Panc1 (cell line): ENCODE results near the gene PARS2. TPM values are rescaled to one million over a fixed set of nuclear protein-coding genes. Genes with fewer than 3 reads are reported as not detected.

ENCODE experiments used
- ATAC-seq: fragments of 200-7000 bp; cut with Tn5 transposase; 2 replicates; pipeline ENCODE4 v1.9.1; 2020; ENCODE audit warnings: mild to moderate bottlenecking, moderate library complexity
- BruUV-seq: library from RNA; stranded (reverse); fragments of 400-500 nt; replicated peaks from 2 replicates; lab custom pipeline; 2021; lab: Mats Ljungman, UMichigan
- CTCF ChIA-PET: fragments of 300-600 bp; sonication (Branson Sonifier 250); formaldehyde crosslinking; loops from one replicate; lab custom pipeline; 2022; ENCODE audit warnings: antibody characterized with exemption; lab: Charles Lee
- POLR2A ChIA-PET: fragments of 300-600 bp; sonication (Branson Sonifier 250); formaldehyde crosslinking; loops from one replicate; lab custom pipeline; 2022; ENCODE audit warnings: antibody characterized with exemption; lab: Charles Lee
- DNase-seq: peaks from one replicate; pipeline ENCODE4 v3.0.0-alpha.2; 2010; ENCODE audit warnings: low read depth, low spot score
- H3K27ac ChIP-seq: 2 replicates; pipeline ENCODE4 v1.5.1; 2011; ENCODE audit warnings: mild to moderate bottlenecking, low read length, inconsistent platforms
- H3K27me3 ChIP-seq: fragments of 200-500 bp; sonication (Bioruptor generic); 2 replicates; pipeline ENCODE4 v1.6.0; 2014; ENCODE audit warnings: low read length, inconsistent platforms; ENCODE audit not compliant: control insufficient read depth, insufficient read depth
- H3K36me3 ChIP-seq: fragments of 200-500 bp; sonication (Bioruptor generic); 2 replicates; pipeline ENCODE4 v1.5.1; 2014; ENCODE audit warnings: inconsistent platforms, mild to moderate bottlenecking, low read length, moderate library complexity; ENCODE audit not compliant: control insufficient read depth, insufficient read depth
- H3K4me1 ChIP-seq: 2 replicates; pipeline ENCODE4 v1.5.1; 2011; ENCODE audit warnings: inconsistent platforms, mild to moderate bottlenecking, low read length, moderate library complexity; ENCODE audit not compliant: control insufficient read depth, insufficient read depth
- H3K4me3 ChIP-seq, 2 experiments: 2 replicates each; pipeline ENCODE4 v1.5.1; 2011 to 2012; ENCODE audit warnings: low read depth in 2 of 2, low read length in 2 of 2, mild to moderate bottlenecking in 2 of 2, inconsistent platforms in 1 of 2, moderate library complexity in 1 of 2
- H3K9me3 ChIP-seq: fragments of 200-500 bp; sonication (Bioruptor generic); 2 replicates; pipeline ENCODE4 v1.5.1; 2014; ENCODE audit warnings: low read depth, mild to moderate bottlenecking, inconsistent platforms, low read length, moderate library complexity; ENCODE audit not compliant: control insufficient read depth, insufficient read depth
- POLR2AphosphoS5 ChIP-seq: IDR thresholded peaks from 2 replicates; pipeline ENCODE4 v1.6.1; 2012; ENCODE audit warnings: mild to moderate bottlenecking, low read depth, low read length, moderate library complexity
- SIN3A ChIP-seq: IDR thresholded peaks from 2 replicates; pipeline ENCODE4 v1.6.1; 2012; ENCODE audit warnings: low read depth, mild to moderate bottlenecking, low read length, moderate library complexity, borderline replicate concordance; ENCODE audit not compliant: insufficient read depth
- TCF7L2 ChIP-seq: IDR thresholded peaks from 2 replicates; pipeline ENCODE4 v1.6.1; 2011; ENCODE audit warnings: mild to moderate bottlenecking, low read depth, low read length, inconsistent platforms
- in situ Hi-C: cut with HindIII; loops from 2 replicates; pipeline ENCODE4 v1.10.0; 2016; ENCODE audit warnings: low sequenced_read_pairs, low pct_unique_long_range_greater_than_20kb
- intact Hi-C: fragments of 100-400 bp; cut with micrococcal nuclease; formaldehyde crosslinking; loops from one replicate; pipeline ENCODE4 v1.10.0; 2022; ENCODE audit not compliant: unreplicated experiment
- total RNA-seq: library from RNA; stranded (reverse); gene quantifications from one replicate; pipeline ENCODE4 v1.2.1, GENCODE V29; 2021; ENCODE audit not compliant: unreplicated experiment
- TF ChIP-seq, protein P1 (sequence below), 2 experiments: IDR thresholded peaks; 2 replicates each; pipeline ENCODE4 v1.6.1; 2011 to 2012; ENCODE audit warnings: low read depth in 2 of 2, control low read depth in 1 of 2, low read length in 1 of 2, mild to moderate bottlenecking in 1 of 2, moderate library complexity in 1 of 2; ENCODE audit not compliant: insufficient read depth in 1 of 2
- TF ChIP-seq, protein P2 (sequence below): fragments of 450-650 bp; IDR thresholded peaks from 2 replicates; pipeline ENCODE4 v1.5.1; 2017; ENCODE audit warnings: mild to moderate bottlenecking

PARS2 gene
- total RNA-seq, 1 experiment from 2014 or later, result 4.4 TPM

- H3K27ac ChIP-seq, result no peak overlapping the region
- POLR2A ChIA-PET, result no interaction called here
- no peaks in the 10 kb centered on the region for H3K36me3 ChIP-seq
- ATAC-seq (no peak), DNase-seq (no peak)
- no peak overlapping the region for H3K4me3 ChIP-seq
- in situ Hi-C loops (no loop called here), intact Hi-C loops (loop anchor here (5.0 kb wide), 1 partner anchor 316 kb away; no protein-coding TSS in a partner anchor)
- no peaks in the 10 kb centered on the region; the same call in 1 of the 2 replicates for H3K27me3 ChIP-seq
- CTCF ChIA-PET, result interaction anchor here (0.6 kb wide), 1 partner anchor 1353 kb away, joined by 3 read pairs; no protein-coding TSS in a partner anchor
- no TSS peak for BruUV-seq
- TF ChIP-seq, protein P1, sequence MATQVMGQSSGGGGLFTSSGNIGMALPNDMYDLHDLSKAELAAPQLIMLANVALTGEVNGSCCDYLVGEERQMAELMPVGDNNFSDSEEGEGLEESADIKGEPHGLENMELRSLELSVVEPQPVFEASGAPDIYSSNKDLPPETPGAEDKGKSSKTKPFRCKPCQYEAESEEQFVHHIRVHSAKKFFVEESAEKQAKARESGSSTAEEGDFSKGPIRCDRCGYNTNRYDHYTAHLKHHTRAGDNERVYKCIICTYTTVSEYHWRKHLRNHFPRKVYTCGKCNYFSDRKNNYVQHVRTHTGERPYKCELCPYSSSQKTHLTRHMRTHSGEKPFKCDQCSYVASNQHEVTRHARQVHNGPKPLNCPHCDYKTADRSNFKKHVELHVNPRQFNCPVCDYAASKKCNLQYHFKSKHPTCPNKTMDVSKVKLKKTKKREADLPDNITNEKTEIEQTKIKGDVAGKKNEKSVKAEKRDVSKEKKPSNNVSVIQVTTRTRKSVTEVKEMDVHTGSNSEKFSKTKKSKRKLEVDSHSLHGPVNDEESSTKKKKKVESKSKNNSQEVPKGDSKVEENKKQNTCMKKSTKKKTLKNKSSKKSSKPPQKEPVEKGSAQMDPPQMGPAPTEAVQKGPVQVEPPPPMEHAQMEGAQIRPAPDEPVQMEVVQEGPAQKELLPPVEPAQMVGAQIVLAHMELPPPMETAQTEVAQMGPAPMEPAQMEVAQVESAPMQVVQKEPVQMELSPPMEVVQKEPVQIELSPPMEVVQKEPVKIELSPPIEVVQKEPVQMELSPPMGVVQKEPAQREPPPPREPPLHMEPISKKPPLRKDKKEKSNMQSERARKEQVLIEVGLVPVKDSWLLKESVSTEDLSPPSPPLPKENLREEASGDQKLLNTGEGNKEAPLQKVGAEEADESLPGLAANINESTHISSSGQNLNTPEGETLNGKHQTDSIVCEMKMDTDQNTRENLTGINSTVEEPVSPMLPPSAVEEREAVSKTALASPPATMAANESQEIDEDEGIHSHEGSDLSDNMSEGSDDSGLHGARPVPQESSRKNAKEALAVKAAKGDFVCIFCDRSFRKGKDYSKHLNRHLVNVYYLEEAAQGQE (IDR thresholded peaks at IDR 0.05; ENCODE audit: insufficient read depth in 1 of 2, low read depth in 2 of 2, low read length in 1 of 2), result no peak
- TF ChIP-seq SIN3A, result no peak
- no peak for TF ChIP-seq POLR2AphosphoS5
- TF ChIP-seq, protein P2, sequence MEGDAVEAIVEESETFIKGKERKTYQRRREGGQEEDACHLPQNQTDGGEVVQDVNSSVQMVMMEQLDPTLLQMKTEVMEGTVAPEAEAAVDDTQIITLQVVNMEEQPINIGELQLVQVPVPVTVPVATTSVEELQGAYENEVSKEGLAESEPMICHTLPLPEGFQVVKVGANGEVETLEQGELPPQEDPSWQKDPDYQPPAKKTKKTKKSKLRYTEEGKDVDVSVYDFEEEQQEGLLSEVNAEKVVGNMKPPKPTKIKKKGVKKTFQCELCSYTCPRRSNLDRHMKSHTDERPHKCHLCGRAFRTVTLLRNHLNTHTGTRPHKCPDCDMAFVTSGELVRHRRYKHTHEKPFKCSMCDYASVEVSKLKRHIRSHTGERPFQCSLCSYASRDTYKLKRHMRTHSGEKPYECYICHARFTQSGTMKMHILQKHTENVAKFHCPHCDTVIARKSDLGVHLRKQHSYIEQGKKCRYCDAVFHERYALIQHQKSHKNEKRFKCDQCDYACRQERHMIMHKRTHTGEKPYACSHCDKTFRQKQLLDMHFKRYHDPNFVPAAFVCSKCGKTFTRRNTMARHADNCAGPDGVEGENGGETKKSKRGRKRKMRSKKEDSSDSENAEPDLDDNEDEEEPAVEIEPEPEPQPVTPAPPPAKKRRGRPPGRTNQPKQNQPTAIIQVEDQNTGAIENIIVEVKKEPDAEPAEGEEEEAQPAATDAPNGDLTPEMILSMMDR, result no peak
- no peak for TF ChIP-seq TCF7L2
- H3K9me3 ChIP-seq, result no peaks in the 10 kb centered on the region
- no peaks in the 10 kb centered on the region for H3K4me1 ChIP-seq
Measured at GRCh38 chr1:54813485-54814125, 49.3 kb upstream of the PARS2 start.

DNA sequence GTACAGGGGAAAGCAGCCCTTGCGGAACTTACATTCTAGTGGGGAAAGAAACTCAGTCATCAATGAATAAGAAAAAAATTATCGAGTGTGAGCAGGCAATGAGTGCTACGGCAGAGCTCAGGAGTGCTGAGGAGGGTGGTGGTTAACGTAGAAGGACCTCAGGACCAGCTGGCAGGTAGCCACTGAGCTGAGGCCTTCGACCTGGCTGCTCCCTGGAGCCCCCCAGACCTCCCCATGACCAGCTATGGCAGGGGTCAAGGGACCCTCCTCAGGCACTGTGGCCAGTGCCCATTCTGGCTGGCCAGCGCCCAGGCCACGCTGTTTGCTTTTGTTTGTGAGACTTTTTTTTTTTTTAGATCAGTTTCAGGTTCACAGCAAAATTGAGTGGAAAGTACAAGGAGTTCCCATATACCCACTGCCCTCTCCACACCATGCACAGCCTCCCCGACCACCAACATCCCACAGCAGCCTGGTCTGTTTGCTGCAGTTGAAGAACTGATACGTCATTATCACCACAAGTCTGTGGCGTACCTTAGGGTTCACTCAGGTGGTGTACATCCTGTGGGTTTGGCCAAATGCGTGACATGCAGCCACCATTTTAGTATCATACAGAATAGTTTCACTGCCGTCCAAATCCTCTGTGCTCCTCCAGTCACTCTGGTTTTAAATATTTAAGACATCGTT lies 48.6 kb upstream of the PARS2 start:
- Histone ChIP-seq H3K27me3 (no peaks in the 10 kb centered on the region; the same call in 1 of the 2 replicates), H3K4me1 (no peaks in the 10 kb centered on the region), H3K9me3 (no peaks in the 10 kb centered on the region), H3K27ac (no peak overlapping the region), H3K4me3 (no peak overlapping the region), H3K36me3 (no peaks in the 10 kb centered on the region)
- in situ Hi-C loops (no loop called here), intact Hi-C loops (loop anchor here (5.0 kb wide), 1 partner anchor 316 kb away; no protein-coding TSS in a partner anchor)
- no peak for TF ChIP-seq POLR2AphosphoS5
- TF ChIP-seq, protein P2, result no peak
- TF ChIP-seq, protein P1 (IDR thresholded peaks at IDR 0.05; ENCODE audit: insufficient read depth in 1 of 2, low read depth in 2 of 2, low read length in 1 of 2), result no peak
- TF ChIP-seq TCF7L2, result no peak
- TF ChIP-seq SIN3A, result no peak
- CTCF ChIA-PET, result interaction anchor here (0.6 kb wide), 1 partner anchor 1352 kb away, joined by 3 read pairs; no protein-coding TSS in a partner anchor
- POLR2A ChIA-PET, result no interaction called here
- DNase-seq, result no peak
- no peak for ATAC-seq
- no TSS peak for BruUV-seq
